Measurements from ENCODE around the gene PANX3.

DNA sequence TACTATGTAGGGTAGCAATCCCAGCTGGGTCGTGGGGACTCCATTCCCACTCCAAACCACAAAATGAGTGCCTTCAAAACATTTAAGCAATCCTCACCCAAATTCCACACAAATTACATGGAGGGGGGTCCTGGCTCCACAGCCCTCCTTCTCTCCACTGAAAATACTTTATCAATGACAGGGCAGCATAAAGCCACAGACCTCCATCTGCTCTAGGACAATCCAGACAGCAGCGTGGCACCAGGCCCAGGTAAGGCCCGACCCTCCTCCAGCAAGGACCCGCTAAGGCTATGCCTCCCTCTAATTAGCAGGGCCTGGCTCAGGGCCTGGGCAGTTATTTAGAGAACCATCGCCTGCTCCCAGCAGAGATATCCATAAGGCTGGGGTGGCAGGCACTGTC, at the start of gene PANX3:
- TF ChIP-seq, protein P1, sequence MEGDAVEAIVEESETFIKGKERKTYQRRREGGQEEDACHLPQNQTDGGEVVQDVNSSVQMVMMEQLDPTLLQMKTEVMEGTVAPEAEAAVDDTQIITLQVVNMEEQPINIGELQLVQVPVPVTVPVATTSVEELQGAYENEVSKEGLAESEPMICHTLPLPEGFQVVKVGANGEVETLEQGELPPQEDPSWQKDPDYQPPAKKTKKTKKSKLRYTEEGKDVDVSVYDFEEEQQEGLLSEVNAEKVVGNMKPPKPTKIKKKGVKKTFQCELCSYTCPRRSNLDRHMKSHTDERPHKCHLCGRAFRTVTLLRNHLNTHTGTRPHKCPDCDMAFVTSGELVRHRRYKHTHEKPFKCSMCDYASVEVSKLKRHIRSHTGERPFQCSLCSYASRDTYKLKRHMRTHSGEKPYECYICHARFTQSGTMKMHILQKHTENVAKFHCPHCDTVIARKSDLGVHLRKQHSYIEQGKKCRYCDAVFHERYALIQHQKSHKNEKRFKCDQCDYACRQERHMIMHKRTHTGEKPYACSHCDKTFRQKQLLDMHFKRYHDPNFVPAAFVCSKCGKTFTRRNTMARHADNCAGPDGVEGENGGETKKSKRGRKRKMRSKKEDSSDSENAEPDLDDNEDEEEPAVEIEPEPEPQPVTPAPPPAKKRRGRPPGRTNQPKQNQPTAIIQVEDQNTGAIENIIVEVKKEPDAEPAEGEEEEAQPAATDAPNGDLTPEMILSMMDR (IDR thresholded peaks at IDR 0.05) = no peak
- no peak for TF ChIP-seq POLR2A (IDR thresholded peaks at IDR 0.05)

All from uterus (tissue), 2 donors.